Measurements from ENCODE around the gene TAS1R1.

DNA sequence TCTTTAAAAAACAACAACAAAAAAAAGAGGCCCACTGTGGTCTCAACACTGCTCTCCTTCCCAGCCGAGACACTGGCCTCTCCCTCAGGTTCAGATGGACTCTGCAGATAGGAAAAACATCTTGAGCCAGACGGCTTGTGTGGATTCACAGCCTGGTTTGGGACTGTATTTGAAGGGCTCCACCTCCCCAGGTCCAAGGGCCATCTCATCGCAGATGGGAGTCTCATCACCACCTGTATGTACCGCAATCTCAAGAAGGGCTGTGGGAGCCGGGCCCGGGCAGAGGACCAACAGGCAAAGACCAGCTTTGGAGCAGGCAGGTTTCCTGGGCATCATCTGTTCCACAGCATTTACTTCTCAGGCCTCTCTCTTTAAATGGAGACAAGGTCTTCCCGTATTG lies 34.9 kb downstream of the TAS1R1 start:
- TF ChIP-seq, protein P1, sequence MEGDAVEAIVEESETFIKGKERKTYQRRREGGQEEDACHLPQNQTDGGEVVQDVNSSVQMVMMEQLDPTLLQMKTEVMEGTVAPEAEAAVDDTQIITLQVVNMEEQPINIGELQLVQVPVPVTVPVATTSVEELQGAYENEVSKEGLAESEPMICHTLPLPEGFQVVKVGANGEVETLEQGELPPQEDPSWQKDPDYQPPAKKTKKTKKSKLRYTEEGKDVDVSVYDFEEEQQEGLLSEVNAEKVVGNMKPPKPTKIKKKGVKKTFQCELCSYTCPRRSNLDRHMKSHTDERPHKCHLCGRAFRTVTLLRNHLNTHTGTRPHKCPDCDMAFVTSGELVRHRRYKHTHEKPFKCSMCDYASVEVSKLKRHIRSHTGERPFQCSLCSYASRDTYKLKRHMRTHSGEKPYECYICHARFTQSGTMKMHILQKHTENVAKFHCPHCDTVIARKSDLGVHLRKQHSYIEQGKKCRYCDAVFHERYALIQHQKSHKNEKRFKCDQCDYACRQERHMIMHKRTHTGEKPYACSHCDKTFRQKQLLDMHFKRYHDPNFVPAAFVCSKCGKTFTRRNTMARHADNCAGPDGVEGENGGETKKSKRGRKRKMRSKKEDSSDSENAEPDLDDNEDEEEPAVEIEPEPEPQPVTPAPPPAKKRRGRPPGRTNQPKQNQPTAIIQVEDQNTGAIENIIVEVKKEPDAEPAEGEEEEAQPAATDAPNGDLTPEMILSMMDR (conservative IDR thresholded peaks at IDR 0.05; ENCODE audit: low read depth in 2 of 2) = no peak
- TF ChIP-seq POLR2AphosphoS5 (IDR thresholded peaks at IDR 0.05; ENCODE audit: low read depth) = no peak
- no peak for TF ChIP-seq EZH2 (IDR thresholded peaks at IDR 0.05; ENCODE audit: low read depth, unreplicated experiment)
- TF ChIP-seq, protein P2, sequence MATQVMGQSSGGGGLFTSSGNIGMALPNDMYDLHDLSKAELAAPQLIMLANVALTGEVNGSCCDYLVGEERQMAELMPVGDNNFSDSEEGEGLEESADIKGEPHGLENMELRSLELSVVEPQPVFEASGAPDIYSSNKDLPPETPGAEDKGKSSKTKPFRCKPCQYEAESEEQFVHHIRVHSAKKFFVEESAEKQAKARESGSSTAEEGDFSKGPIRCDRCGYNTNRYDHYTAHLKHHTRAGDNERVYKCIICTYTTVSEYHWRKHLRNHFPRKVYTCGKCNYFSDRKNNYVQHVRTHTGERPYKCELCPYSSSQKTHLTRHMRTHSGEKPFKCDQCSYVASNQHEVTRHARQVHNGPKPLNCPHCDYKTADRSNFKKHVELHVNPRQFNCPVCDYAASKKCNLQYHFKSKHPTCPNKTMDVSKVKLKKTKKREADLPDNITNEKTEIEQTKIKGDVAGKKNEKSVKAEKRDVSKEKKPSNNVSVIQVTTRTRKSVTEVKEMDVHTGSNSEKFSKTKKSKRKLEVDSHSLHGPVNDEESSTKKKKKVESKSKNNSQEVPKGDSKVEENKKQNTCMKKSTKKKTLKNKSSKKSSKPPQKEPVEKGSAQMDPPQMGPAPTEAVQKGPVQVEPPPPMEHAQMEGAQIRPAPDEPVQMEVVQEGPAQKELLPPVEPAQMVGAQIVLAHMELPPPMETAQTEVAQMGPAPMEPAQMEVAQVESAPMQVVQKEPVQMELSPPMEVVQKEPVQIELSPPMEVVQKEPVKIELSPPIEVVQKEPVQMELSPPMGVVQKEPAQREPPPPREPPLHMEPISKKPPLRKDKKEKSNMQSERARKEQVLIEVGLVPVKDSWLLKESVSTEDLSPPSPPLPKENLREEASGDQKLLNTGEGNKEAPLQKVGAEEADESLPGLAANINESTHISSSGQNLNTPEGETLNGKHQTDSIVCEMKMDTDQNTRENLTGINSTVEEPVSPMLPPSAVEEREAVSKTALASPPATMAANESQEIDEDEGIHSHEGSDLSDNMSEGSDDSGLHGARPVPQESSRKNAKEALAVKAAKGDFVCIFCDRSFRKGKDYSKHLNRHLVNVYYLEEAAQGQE (IDR thresholded peaks at IDR 0.05; ENCODE audit: unreplicated experiment) = no peak
- TF ChIP-seq STAT1 (IDR thresholded peaks at IDR 0.05; ENCODE audit: unreplicated experiment) = no peak
- TF ChIP-seq ZNF331 (CRISPR knock-in tag; IDR thresholded peaks at IDR 0.05; ENCODE audit: low read depth) = no peak
- TF ChIP-seq, protein P3, sequence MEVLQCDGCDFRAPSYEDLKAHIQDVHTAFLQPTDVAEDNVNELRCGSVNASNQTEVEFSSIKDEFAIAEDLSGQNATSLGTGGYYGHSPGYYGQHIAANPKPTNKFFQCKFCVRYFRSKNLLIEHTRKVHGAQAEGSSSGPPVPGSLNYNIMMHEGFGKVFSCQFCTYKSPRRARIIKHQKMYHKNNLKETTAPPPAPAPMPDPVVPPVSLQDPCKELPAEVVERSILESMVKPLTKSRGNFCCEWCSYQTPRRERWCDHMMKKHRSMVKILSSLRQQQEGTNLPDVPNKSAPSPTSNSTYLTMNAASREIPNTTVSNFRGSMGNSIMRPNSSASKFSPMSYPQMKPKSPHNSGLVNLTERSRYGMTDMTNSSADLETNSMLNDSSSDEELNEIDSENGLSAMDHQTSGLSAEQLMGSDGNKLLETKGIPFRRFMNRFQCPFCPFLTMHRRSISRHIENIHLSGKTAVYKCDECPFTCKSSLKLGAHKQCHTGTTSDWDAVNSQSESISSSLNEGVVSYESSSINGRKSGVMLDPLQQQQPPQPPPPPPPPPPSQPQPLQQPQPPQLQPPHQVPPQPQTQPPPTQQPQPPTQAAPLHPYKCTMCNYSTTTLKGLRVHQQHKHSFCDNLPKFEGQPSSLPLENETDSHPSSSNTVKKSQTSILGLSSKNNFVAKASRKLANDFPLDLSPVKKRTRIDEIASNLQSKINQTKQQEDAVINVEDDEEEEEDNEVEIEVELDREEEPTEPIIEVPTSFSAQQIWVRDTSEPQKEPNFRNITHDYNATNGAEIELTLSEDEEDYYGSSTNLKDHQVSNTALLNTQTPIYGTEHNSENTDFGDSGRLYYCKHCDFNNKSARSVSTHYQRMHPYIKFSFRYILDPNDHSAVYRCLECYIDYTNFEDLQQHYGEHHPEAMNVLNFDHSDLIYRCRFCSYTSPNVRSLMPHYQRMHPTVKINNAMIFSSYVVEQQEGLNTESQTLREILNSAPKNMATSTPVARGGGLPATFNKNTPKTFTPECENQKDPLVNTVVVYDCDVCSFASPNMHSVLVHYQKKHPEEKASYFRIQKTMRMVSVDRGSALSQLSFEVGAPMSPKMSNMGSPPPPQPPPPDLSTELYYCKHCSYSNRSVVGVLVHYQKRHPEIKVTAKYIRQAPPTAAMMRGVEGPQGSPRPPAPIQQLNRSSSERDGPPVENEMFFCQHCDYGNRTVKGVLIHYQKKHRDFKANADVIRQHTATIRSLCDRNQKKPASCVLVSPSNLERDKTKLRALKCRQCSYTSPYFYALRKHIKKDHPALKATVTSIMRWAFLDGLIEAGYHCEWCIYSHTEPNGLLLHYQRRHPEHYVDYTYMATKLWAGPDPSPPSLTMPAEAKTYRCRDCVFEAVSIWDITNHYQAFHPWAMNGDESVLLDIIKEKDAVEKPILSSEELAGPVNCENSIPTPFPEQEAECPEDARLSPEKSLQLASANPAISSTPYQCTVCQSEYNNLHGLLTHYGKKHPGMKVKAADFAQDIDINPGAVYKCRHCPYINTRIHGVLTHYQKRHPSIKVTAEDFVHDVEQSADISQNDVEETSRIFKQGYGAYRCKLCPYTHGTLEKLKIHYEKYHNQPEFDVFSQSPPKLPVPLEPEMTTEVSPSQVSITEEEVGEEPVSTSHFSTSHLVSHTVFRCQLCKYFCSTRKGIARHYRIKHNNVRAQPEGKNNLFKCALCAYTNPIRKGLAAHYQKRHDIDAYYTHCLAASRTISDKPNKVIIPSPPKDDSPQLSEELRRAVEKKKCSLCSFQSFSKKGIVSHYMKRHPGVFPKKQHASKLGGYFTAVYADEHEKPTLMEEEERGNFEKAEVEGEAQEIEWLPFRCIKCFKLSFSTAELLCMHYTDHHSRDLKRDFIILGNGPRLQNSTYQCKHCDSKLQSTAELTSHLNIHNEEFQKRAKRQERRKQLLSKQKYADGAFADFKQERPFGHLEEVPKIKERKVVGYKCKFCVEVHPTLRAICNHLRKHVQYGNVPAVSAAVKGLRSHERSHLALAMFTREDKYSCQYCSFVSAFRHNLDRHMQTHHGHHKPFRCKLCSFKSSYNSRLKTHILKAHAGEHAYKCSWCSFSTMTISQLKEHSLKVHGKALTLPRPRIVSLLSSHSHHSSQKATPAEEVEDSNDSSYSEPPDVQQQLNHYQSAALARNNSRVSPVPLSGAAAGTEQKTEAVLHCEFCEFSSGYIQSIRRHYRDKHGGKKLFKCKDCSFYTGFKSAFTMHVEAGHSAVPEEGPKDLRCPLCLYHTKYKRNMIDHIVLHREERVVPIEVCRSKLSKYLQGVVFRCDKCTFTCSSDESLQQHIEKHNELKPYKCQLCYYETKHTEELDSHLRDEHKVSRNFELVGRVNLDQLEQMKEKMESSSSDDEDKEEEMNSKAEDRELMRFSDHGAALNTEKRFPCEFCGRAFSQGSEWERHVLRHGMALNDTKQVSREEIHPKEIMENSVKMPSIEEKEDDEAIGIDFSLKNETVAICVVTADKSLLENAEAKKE (CRISPR knock-in tag; IDR thresholded peaks at IDR 0.05) = no peak
- TF ChIP-seq, protein P4, sequence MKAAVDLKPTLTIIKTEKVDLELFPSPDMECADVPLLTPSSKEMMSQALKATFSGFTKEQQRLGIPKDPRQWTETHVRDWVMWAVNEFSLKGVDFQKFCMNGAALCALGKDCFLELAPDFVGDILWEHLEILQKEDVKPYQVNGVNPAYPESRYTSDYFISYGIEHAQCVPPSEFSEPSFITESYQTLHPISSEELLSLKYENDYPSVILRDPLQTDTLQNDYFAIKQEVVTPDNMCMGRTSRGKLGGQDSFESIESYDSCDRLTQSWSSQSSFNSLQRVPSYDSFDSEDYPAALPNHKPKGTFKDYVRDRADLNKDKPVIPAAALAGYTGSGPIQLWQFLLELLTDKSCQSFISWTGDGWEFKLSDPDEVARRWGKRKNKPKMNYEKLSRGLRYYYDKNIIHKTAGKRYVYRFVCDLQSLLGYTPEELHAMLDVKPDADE (IDR thresholded peaks at IDR 0.05) = no peak
- TF ChIP-seq JUNB (IDR thresholded peaks at IDR 0.05; ENCODE audit: unreplicated experiment) = no peak
- no peak for TF ChIP-seq EZH2phosphoT487 (IDR thresholded peaks at IDR 0.05; ENCODE audit: unreplicated experiment)
- TF ChIP-seq CREB1 (CRISPR knock-in tag; IDR thresholded peaks at IDR 0.05; ENCODE audit: low read depth) = no peak
- TF ChIP-seq ZNF114 (CRISPR knock-in tag; IDR thresholded peaks at IDR 0.05) = no peak
